Heart right ventricle (tissue), 16 donors: ENCODE results near the gene SPSB3. TPM values are rescaled to one million over a fixed set of nuclear protein-coding genes. Genes with fewer than 3 reads are reported as not detected.
A peak's percentile ranks its signal among the peaks of the same experiment; 100 is the strongest.

Experiments used
- ATAC-seq, 8 donors: fragments of 200-7000 bp; cut with Tn5 transposase; one replicate each; pipeline ENCODE4 v1.9.1; 2020; ENCODE audit warnings: mild to moderate bottlenecking in 8 of 8, moderate library complexity in 8 of 8, moderate number of reproducible peaks in 1 of 8
- DNase-seq, 2 donors: peaks; one replicate each; pipeline ENCODE4 v3.0.0-alpha.2; 2020
- H3K27ac ChIP-seq, 10 donors: fragments of 200-600 bp; sonication (generic) in 2 of 10; one replicate each; pipeline versions ENCODE4 v1.5.0 to v1.8.0; 2020 to 2022; ENCODE audit warnings: mild to moderate bottlenecking in 3 of 10
- H3K27me3 ChIP-seq, 7 donors: fragments of 200-600 bp; one replicate each; pipeline ENCODE4 v1.8.0; 2021 to 2022; ENCODE audit warnings: mild to moderate bottlenecking in 2 of 7
- H3K36me3 ChIP-seq, 9 donors: fragments of 200-600 bp; sonication (generic) in 1 of 9; one replicate each; pipeline versions ENCODE4 v1.5.0 to v1.8.0; 2020 to 2022; ENCODE audit warnings: mild to moderate bottlenecking in 2 of 9
- H3K4me1 ChIP-seq, 9 donors: fragments of 200-600 bp; sonication (generic) in 1 of 9; one replicate each; pipeline versions ENCODE4 v1.5.0 to v1.8.0; 2020 to 2022; ENCODE audit warnings: mild to moderate bottlenecking in 4 of 9
- H3K4me3 ChIP-seq, 10 donors: fragments of 200-600 bp; sonication (generic) in 2 of 10; one replicate each; pipeline versions ENCODE4 v1.5.0 to v1.8.0; 2020 to 2022; ENCODE audit warnings: mild to moderate bottlenecking in 7 of 10, moderate library complexity in 2 of 10
- H3K9me3 ChIP-seq, 11 donors: fragments of 200-600 bp in 10 of 11; sonication (generic) in 2 of 11; one replicate each; pipeline versions ENCODE4 v1.5.0 to v1.8.0; 2013 to 2022; ENCODE audit warnings: mild to moderate bottlenecking in 2 of 11, control low read depth in 1 of 11, moderate library complexity in 1 of 11
- CTCF ChIP-seq, 9 donors: fragments of 200-600 bp; sonication (generic) in 2 of 9; IDR thresholded peaks; one replicate each; pipeline versions ENCODE4 v1.5.0 to v1.8.0; 2021 to 2022; ENCODE audit warnings: antibody characterized with exemption in 9 of 9, mild to moderate bottlenecking in 5 of 9, moderate library complexity in 1 of 9
- WGBS, 2 donors: extraction: QIAGEN DNeasy Blood & Tissue Kit; methylation state at CpG; one replicate each; pipeline ENCODE4 v1.1.7; 2013; ENCODE audit warnings: inconsistent platforms in 1 of 2; 5-methylcytosine and 5-hydroxymethylcytosine counted together
- intact Hi-C, 10 donors: fragments of 100-400 bp; cut with DNase I; formaldehyde crosslinking; loops; one replicate each; pipeline versions ENCODE4 v1.11.1 to v1.14.2; 2022
- polyA plus RNA-seq, 2 donors: library from polyadenylated mRNA; stranded (reverse); fragments of 200-250 nt; gene quantifications; one replicate each; pipeline ENCODE4 v1.2.3, GENCODE V29; 2013
- total RNA-seq, 10 donors: library from RNA; stranded (reverse); fragmentation: NEBNext Ultra II Directional in 3 of 10; extraction: Animal tissue kit (Norgen Biotek cat#: 25700) in 3 of 10; gene quantifications; one replicate each; pipeline versions ENCODE4 v1.2.1 to v1.2.4, GENCODE V29; 2021 to 2023
- donor health status: Arrhythmogenic right ventricular cardiomyopathy.
- donor health status: ischemic (EF 13 %, LVEDD 7.1; RV severe dilation, severe dysfunction).
- donor health status: healthy with polysubstance abuse.
- donor health status: DM: no; HTN: yes; CAD: no.
- donor health status: DM: no; HTN: no; CAD: no.
- donor health status: ischemic (EF 25% LVEDD 6.9; RV normal size, moderate dysfunction).
- donor health status: ischemic (EF 25% LVEDD 5.7; RV mildly dilated, moderate dysfunction).
- donor health status: healthy.
- donor health status: DM: yes; HTN: yes; CAD: no.
- donor health status: Ischemic cardiomyopathy.
- donor health status: ischemic (EF 35%, LVEDD 5.7; RV mildly dilated, moderate dysfunction).
- donor health status: nonischemic (EF 11% LVEDD 7.7; RV severe dilation, severe dysfunction).
- donor health status: DM: yes; HTN: yes; CAD: no.
- donor health status: PGD.
- donor health status: ischemic (EF 29% LVEDD 5.4; RV normal size, mild dysfunction).
- donor health status: nonischemic (EF 23%, LVEDD 6.1; RV moderate dilation, normal function).

SPSB3 gene
- total and polyA plus RNA-seq, 12 donors = 25.1 to 97.7 (median 27.2) TPM

- 92 to 95% methylated on average over 21 of the region's 21 CpGs for WGBS, 2 donors
- Histone ChIP-seq H3K4me1 (peaks cover 0 to 7% (median 3%) of the 10 kb centered on the region in 9 donors), H3K9me3 (no peaks in the 10 kb centered on the region), H3K27ac (no peak overlapping the region), H3K36me3 (peaks cover 0 to 95% (median 61%) of the 10 kb centered on the region in 9 donors), H3K27me3 (no peaks in the 10 kb centered on the region), H3K4me3 (no peak overlapping the region)
- ATAC-seq = no peak
- no peak for TF ChIP-seq CTCF (IDR thresholded peaks at IDR 0.05)
- no peak for DNase-seq
- intact Hi-C loops = loop anchor here in 1 of 10 donors (5.0 kb wide), 1 partner anchor 58 kb away; the partner anchor contains the start of gene MAPK8IP3
Measured at GRCh38 chr16:1764971-1765370, 17.4 kb downstream of the SPSB3 start.

GRCh38 chr16:1763521-1764511 lies 18.6 kb downstream of the SPSB3 start:
- TF ChIP-seq CTCF (IDR thresholded peaks at IDR 0.05) = peak in 7 of 9 donors; percentile 28 to 49 (median 35)
- Histone ChIP-seq H3K4me3 (no peak overlapping the region), H3K4me1 (no peaks in the 10 kb centered on the region), H3K27me3 (no peaks in the 10 kb centered on the region), H3K27ac (no peak overlapping the region), H3K36me3 (peaks cover 0 to 95% (median 58%) of the 10 kb centered on the region in 9 donors), H3K9me3 (no peaks in the 10 kb centered on the region)
- intact Hi-C loops = no loop called here
- WGBS, 2 donors = 72 to 79% methylated on average over 72 to 81 of the region's 81 CpGs
- ATAC-seq = peak in 1 of 8 donors; percentile 7
- no peak for DNase-seq

GRCh38 chr16:1762879-1763520 lies 19.4 kb downstream of the SPSB3 start:
- H3K27ac ChIP-seq = no peak overlapping the region
- H3K36me3 ChIP-seq = peaks cover 0 to 95% (median 50%) of the 10 kb centered on the region in 9 donors
- no peak for DNase-seq
- H3K4me3 ChIP-seq = no peak overlapping the region
- no peak for ATAC-seq
- H3K9me3 ChIP-seq = no peaks in the 10 kb centered on the region
- H3K4me1 ChIP-seq = no peaks in the 10 kb centered on the region
- 86 to 87% methylated on average over 24 of the region's 24 CpGs for WGBS, 2 donors
- no peak for TF ChIP-seq CTCF (IDR thresholded peaks at IDR 0.05)
- H3K27me3 ChIP-seq = no peaks in the 10 kb centered on the region
- intact Hi-C loops = no loop called here

GRCh38 chr16:1762196-1762878 lies 20.0 kb downstream of the SPSB3 start:
- no peaks in the 10 kb centered on the region for H3K9me3 ChIP-seq
- peaks cover 0 to 95% (median 43%) of the 10 kb centered on the region in 9 donors for H3K36me3 ChIP-seq
- intact Hi-C loops = no loop called here
- ATAC-seq (no peak), DNase-seq (no peak)
- 89 to 92% methylated on average over 29 to 30 of the region's 30 CpGs for WGBS, 2 donors
- H3K4me1 ChIP-seq = no peaks in the 10 kb centered on the region
- H3K27me3 ChIP-seq = no peaks in the 10 kb centered on the region
- no peak overlapping the region for H3K27ac ChIP-seq
- no peak for TF ChIP-seq CTCF (IDR thresholded peaks at IDR 0.05)
- no peak overlapping the region for H3K4me3 ChIP-seq
